Peyer's patch (tissue), 4 donors: ENCODE data around the gene SLC5A3. TPM values are rescaled to one million over a fixed set of nuclear protein-coding genes. Genes with fewer than 3 reads are reported as not detected.

Experiments
- DNase-seq, 3 donors: peaks; one replicate each; pipeline ENCODE4 v3.0.0-alpha.2; 2017 to 2019
- H3K27ac ChIP-seq, 4 donors: fragments of 200-600 bp; sonication (generic); one replicate each; pipeline ENCODE4 v1.5.1; 2016 to 2019
- H3K27me3 ChIP-seq, 2 donors: fragments of 200-600 bp; sonication (generic); one replicate each; pipeline ENCODE4 v1.5.1; 2019
- H3K36me3 ChIP-seq, 3 donors: fragments of 200-600 bp; sonication (generic); one replicate each; pipeline ENCODE4 v1.5.1; 2016 to 2019
- H3K4me1 ChIP-seq, 4 donors: fragments of 200-600 bp; sonication (generic); one replicate each; pipeline ENCODE4 v1.5.1; 2016 to 2019
- H3K4me3 ChIP-seq, 4 donors: fragments of 200-600 bp; sonication (generic); 1 replicate in 3 of 4; 2 replicates in 1 of 4; pipeline ENCODE4 v1.5.1; 2016 to 2019; ENCODE audit warnings: mild to moderate bottlenecking in 1 of 4
- H3K9me3 ChIP-seq, 4 donors: fragments of 200-600 bp; sonication (generic); one replicate each; pipeline ENCODE4 v1.5.1; 2016 to 2019; ENCODE audit warnings: mild to moderate bottlenecking in 1 of 4
- POLR2A ChIP-seq, 2 donors: fragments of 450-650 bp; IDR thresholded peaks; one replicate each; pipeline ENCODE4 v1.5.1; 2017; ENCODE audit warnings: antibody characterized with exemption in 2 of 2, mild to moderate bottlenecking in 2 of 2, moderate library complexity in 2 of 2
- total RNA-seq, 4 donors: library from RNA; depleted of rRNA; stranded (reverse); fragments of >200 nt; gene quantifications; one replicate each; pipeline ENCODE4 v1.1.0, GENCODE V29; 2016
- TF ChIP-seq, protein P1 (sequence below), 6 experiments: fragments of 450-650 bp in 4 of 6; fragments of 200-600 bp in 2 of 6; sonication (generic) in 1 of 6; IDR thresholded peaks; one replicate each; pipeline ENCODE4 v1.5.1; 2017 to 2019; ENCODE audit warnings: antibody characterized with exemption in 6 of 6, mild to moderate bottlenecking in 3 of 6, moderate library complexity in 1 of 6

Gene SLC5A3
- total RNA-seq, 4 donors from 2014 or later, result 15.8 to 20.5 (median 17.7) TPM

DNA sequence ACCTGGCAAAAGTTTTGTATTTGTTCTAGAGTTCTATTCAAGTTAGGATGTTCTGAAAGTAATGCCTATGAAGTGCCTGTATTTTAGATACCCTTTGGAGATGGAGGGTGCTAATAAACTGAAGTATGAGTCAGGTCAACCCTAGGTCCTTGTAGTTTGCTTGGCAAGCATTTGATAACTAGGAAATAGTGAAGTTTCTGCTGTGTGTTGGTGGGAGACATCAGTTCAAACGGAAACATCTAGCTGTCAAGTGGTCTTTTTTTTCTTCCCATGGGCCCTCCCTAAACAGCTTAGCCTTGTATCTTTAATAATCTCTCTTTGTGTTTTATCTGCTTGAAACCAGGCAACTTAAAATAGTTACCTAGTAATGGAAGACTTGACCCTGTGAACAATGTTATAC lies 4.5 kb downstream of the SLC5A3 start:
- Histone ChIP-seq H3K27ac (no peak overlapping the region), H3K36me3 (peaks cover 0 to 4% (median 0%) of the 10 kb centered on the region in 3 donors), H3K4me3 (no peak overlapping the region), H3K9me3 (no peaks in the 10 kb centered on the region), H3K27me3 (no peaks in the 10 kb centered on the region), H3K4me1 (peaks cover 0 to 45% (median 5%) of the 10 kb centered on the region in 4 donors)
- TF ChIP-seq, protein P1, sequence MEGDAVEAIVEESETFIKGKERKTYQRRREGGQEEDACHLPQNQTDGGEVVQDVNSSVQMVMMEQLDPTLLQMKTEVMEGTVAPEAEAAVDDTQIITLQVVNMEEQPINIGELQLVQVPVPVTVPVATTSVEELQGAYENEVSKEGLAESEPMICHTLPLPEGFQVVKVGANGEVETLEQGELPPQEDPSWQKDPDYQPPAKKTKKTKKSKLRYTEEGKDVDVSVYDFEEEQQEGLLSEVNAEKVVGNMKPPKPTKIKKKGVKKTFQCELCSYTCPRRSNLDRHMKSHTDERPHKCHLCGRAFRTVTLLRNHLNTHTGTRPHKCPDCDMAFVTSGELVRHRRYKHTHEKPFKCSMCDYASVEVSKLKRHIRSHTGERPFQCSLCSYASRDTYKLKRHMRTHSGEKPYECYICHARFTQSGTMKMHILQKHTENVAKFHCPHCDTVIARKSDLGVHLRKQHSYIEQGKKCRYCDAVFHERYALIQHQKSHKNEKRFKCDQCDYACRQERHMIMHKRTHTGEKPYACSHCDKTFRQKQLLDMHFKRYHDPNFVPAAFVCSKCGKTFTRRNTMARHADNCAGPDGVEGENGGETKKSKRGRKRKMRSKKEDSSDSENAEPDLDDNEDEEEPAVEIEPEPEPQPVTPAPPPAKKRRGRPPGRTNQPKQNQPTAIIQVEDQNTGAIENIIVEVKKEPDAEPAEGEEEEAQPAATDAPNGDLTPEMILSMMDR (IDR thresholded peaks at IDR 0.05), result no peak
- no peak for TF ChIP-seq POLR2A (IDR thresholded peaks at IDR 0.05)
- DNase-seq, result no peak

DNA sequence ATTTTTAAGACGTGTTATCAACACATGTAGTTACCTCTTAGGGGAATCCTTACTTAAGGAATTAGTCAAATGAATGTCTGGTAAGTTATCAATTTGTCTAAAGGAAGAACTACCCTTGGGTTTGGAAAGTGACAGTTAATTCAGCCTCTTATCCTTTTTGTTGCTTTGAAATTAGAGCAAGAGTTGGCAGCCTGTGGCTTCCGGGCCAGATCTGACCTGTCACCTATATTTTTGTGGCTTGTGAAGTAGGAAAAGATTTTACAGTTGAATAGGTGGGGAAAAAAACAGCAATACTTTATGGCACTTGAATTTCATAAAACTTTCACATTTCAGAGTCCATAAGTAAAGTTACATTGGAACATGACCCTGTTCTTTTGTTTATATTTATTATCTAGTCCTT lies 5.5 kb downstream of the SLC5A3 start:
- peak in 1 of 3 donors; percentile 60 for DNase-seq
- TF ChIP-seq, protein P1 (IDR thresholded peaks at IDR 0.05), result no peak
- TF ChIP-seq POLR2A (IDR thresholded peaks at IDR 0.05), result no peak

DNA sequence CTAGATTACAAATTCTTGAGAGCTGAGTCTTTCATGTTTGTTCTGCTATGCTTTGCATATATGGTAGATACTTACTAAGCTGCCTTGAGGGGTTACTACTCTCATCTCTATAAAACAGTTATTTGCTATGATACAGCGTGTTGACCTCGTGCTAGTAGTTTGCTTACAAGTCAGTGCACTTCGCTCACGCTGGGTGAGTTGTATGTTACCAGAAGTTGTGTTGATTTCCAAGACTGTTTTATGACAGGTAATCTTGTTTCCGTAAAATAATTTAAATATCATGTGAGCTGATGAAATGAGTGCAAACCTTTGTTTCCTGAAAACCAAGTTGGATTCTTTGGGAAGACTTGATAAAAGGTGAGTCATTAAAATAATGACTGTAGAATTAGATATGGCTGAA lies 7.3 kb downstream of the SLC5A3 start:
- TF ChIP-seq, protein P1 (IDR thresholded peaks at IDR 0.05), result no peak
- no peak for TF ChIP-seq POLR2A (IDR thresholded peaks at IDR 0.05)
- Histone ChIP-seq H3K4me1 (peaks cover 0 to 34% (median 2%) of the 10 kb centered on the region in 4 donors), H3K9me3 (no peaks in the 10 kb centered on the region), H3K36me3 (peaks cover 0 to 4% (median 0%) of the 10 kb centered on the region in 3 donors), H3K4me3 (no peak overlapping the region), H3K27me3 (no peaks in the 10 kb centered on the region), H3K27ac (no peak overlapping the region)
- no peak for DNase-seq

More for the DNA sequence above, 5.5 kb downstream of the SLC5A3 start:
- Histone ChIP-seq H3K36me3 (peaks cover 0 to 4% (median 0%) of the 10 kb centered on the region in 3 donors), H3K4me3 (no peak overlapping the region), H3K4me1 (peaks cover 0 to 45% (median 5%) of the 10 kb centered on the region in 4 donors), H3K27ac (peak overlapping the region in 1 of 4 donors; percentile 2), H3K27me3 (no peaks in the 10 kb centered on the region), H3K9me3 (no peaks in the 10 kb centered on the region)

DNA sequence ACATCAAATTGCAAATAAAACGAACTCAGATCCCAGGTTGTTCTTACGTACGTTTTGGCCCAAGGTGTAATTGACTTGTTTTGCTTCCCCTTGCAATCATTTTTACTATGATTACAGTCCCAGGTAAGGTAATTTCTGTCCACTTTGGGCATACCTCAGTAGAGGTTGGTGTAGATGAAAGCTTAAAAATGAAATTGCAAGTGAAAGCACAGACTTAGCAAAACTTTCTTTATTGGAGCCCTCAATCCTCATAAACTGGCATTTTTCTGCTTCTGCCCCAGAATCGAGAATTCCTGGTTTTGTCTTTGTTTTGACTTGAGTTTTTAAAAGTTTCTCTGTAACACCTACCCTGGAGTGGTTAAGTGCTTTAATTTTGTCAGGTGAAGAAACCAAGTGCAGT lies 9.4 kb downstream of the SLC5A3 start:
- H3K36me3 ChIP-seq, result no peaks in the 10 kb centered on the region
- H3K9me3 ChIP-seq, result no peaks in the 10 kb centered on the region
- H3K27ac ChIP-seq, result no peak overlapping the region
- DNase-seq, result no peak
- H3K27me3 ChIP-seq, result no peaks in the 10 kb centered on the region
- no peak overlapping the region for H3K4me3 ChIP-seq
- peaks cover 0 to 28% (median 2%) of the 10 kb centered on the region in 4 donors for H3K4me1 ChIP-seq
- TF ChIP-seq, protein P1 (IDR thresholded peaks at IDR 0.05), result no peak
- TF ChIP-seq POLR2A (IDR thresholded peaks at IDR 0.05), result no peak

DNA sequence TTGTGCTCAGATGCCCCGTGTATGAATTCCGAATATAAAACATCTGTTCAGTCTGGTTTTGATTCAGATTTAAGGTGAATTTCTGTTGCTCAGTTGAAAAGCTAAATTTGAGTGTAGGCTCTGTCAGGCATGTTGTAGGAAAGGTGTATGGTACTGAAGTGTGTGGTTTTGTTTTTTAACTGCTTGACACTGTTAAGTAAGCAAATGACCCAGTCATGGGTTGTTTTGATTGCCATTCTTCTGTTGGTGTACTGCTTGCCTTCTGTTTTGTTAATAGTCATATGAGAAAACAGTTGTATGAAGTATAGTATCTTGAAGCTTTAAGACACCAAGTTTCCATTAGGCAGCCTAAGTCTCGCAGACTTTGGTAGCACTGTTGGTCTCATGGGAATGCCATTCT lies 10.0 kb downstream of the SLC5A3 start:
- Histone ChIP-seq H3K36me3 (no peaks in the 10 kb centered on the region), H3K4me3 (no peak overlapping the region), H3K27me3 (no peaks in the 10 kb centered on the region), H3K27ac (no peak overlapping the region), H3K4me1 (peaks cover 0 to 22% (median 2%) of the 10 kb centered on the region in 4 donors), H3K9me3 (no peaks in the 10 kb centered on the region)
- DNase-seq, result no peak
- TF ChIP-seq, protein P1 (IDR thresholded peaks at IDR 0.05), result no peak
- TF ChIP-seq POLR2A (IDR thresholded peaks at IDR 0.05), result no peak

DNA sequence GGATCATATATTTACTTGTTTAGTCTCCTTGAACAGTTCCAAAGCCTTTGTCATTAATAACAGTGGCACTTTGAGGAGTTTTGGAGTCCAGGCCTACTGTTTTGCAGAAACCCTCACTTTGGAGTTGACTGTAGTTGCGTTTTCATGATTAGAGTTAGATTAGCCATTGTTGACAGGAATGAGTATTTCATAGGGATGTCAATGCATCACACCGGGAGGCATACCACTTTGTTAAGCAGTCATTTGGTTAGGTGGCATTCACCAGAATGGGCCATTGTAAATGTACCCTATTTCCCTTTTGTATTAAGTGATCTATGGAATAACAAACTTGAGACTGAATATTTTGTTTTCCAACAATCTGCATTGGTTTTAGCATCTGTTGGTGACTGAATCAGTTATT lies 11.8 kb downstream of the SLC5A3 start:
- peaks cover 0 to 6% (median under 1%) of the 10 kb centered on the region in 4 donors for H3K4me1 ChIP-seq
- no peak overlapping the region for H3K4me3 ChIP-seq
- DNase-seq, result no peak
- H3K36me3 ChIP-seq, result no peaks in the 10 kb centered on the region
- no peak overlapping the region for H3K27ac ChIP-seq
- no peak for TF ChIP-seq POLR2A (IDR thresholded peaks at IDR 0.05)
- TF ChIP-seq, protein P1 (IDR thresholded peaks at IDR 0.05), result no peak
- H3K9me3 ChIP-seq, result no peaks in the 10 kb centered on the region
- no peaks in the 10 kb centered on the region for H3K27me3 ChIP-seq
